Stromal cell of bone marrow (primary cell): ENCODE measurements around the gene DALRD3.

Source experiments
- DNase-seq: peaks from one replicate; pipeline ENCODE4 v3.0.0-alpha.2; 2012; ENCODE audit warnings: low read depth

Gene DALRD3

DNA sequence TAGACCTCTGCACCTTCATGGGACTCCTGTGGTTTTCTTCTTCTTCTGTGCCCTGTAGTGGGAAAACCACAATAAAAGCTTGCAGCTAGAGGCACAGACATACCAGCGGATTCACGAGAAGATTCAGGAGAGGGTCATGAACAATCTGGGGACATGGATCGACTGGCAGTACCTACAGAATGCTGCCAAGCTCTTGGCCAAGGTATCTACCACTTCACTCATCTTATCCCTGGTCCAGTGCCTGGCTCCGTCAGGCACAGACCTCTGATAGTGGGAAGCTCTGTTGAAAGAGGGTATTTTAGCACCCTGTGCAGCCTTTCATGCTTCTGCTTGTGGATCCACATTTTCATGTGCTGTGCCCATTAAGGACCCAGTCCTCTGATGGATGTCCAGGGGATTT, 38.1 kb downstream of the DALRD3 start:
- DNase-seq = no peak

DNA sequence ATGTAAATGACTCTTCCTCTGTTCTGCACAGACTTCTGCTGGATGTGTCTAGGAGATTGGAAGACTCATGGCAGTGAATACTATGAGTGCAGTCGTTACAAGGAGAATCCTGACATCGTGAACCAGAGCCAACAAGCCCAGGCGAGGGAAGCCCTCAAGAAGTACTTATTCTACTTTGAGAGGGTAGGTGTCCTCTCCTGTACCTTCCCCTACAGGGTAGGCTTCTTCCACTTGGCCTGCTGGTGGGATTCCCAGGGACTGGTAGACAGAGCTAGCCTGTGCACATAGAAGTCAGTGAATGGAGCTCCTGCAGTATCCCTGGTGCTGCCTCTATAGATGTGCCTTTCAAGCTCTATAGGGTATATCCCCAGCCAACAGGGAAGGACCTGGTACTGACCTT, 38.9 kb downstream of the DALRD3 start:
- DNase-seq = no peak

DNA sequence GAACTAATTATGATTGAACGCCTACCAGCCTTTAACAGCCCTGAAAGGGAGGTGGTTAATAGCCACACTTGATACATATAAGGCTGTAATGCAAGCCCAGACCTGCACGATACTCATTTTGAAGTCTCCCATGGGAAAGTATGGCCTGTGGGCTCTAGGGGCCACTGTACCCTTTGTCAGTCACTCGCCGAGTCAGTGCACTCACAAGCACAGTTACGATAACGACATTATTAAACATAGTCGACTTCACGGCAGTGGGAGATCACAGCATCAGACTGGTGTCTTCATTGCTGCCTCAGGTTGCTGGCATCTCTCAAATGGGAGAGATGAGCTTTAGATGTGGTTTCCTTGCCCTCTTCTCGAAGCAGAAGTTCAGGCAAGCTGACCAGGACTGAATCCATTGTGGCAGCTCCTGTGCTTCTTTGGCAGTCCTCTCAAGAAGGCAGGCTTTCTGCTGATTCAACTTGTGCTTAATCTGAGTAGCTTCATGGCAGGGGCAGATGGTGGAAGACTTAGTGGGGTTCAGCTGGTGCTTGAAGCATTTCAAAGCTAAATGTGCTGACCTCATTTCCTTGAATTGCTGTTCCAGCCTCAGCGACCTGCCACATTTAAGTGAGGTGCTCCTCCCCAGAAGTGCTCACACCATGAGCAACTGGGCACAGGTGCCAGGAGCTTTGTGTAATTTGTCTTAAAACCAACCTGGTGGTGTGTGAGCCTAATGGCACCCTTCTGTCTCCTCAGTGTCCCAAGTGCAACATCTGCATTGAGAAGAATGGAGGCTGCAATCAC, 44.1 kb downstream of the DALRD3 start:
- DNase-seq = no peak

DNA sequence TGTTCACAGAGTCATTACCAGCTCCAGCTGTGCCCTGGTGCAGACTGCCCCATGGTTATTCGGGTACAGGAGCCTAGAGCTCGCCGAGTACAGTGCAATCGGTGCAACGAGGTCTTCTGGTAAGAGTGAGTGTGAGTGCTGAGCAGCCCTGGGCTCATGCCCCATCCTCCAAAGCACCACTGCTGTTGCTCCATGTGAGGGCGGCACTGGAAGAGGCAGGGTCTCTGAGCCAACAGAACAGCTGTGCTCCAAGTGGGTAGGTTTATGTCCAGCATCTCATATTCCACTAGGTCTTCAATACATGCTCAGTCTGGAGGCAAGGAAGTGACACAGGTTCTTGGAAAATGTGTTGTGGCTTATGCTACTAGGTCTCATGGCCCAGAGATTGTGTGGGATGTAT, 47.8 kb downstream of the DALRD3 start:
- no peak for DNase-seq

DNA sequence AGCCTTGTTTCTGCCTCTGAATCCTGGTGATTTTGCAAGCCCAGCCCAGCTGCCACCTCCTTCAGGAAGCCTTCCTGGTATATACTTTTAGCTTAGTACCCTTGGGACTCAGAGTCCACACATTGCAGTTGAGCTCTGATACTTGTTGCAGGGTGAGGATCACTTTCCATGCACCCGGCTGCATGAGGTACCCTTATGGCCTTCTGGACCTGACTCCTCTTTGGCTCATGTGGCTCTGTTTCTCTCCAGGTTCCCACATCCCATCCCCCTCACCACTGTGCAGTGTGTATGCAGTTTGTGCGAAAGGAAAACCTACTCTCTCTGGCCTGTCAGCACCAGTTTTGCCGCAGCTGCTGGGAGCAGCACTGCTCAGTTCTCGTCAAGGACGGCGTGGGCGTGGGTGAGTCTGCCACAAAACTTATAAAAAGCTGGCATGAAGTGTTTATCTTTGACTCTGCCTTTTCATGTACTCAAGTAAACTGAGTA, 51.5 kb downstream of the DALRD3 start:
- peak; percentile 37 for DNase-seq

DNA sequence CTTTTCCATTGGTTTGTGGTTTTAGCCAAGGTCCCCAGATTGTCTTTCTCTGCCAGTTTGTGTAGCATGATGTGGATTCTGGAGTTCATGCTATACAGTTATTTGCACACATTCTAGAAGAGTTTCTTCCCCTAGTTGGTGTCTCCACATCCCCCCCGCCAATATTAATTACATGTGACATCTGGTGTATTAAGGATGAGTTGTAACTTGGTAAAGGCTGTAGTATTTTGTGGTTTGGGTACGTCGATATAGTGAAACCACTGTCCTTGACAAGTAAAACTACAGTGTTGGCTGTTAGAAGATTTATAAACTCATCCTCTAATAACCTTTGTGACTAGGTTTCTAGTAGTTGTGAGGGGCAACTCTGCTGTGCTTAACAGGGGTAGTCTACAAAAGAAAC, 52.0 kb downstream of the DALRD3 start:
- no peak for DNase-seq
